ENCODE data around the gene PIR.

Gene PIR

DNA sequence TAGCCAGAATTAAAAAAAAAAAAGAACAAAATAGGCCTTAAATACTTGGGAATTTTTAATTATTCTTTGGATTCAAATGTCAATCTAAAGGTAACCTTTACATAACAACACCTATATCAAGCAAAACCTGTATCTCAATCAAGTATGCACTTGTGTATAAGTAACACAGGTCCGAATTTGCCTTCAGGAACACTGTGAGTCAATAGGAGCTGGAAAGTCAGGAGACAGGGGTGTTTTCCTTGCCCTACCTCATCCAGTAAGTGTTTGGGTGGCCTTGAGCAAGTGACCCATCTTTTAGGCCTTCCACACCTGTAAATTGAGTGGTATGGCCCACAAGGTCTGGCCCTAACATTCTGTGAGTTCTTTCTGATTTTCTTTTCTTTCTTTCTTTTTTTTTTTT lies 68.1 kb downstream of the PIR start:
- in situ Hi-C loops (cut with MboI; ENCODE audit: low sequenced_read_pairs), result no loop called here

GRCh38 chrX:15418707-15419181 lies 74.4 kb downstream of the PIR start:
- in situ Hi-C loops (cut with MboI; ENCODE audit: low sequenced_read_pairs), result no loop called here

DNA sequence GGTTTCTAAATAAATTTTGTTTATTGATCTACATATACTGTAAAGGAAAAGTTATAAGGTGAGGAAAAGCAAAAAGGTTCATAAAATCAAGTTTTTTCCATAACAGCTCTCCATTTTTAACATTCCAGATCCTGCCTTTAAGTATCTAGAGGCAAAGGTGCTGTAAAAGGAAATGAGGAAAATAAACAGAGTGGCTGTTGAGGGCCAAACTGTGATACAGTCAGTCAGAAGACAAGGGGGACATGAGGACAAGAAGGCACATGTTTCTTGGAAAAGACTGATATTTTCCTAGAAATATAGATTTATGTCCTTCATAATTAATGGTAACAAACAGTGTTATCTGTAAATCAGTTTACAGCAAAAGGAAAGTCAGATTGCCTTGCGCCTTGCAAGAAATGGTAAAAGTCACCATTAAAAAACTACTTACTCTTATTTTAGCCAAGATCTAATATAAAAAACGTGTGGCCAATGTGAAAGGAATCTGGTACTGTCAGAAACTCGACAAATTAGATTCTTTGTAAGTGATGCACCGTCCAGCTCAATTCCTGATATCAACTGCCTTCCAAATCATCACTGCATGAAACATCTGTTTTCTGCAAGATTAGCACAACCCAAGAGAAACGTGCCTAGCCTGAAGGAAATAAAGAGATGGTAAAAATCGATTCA lies 75.0 kb downstream of the PIR start:
- in situ Hi-C loops (cut with MboI; ENCODE audit: low sequenced_read_pairs), result no loop called here

DNA sequence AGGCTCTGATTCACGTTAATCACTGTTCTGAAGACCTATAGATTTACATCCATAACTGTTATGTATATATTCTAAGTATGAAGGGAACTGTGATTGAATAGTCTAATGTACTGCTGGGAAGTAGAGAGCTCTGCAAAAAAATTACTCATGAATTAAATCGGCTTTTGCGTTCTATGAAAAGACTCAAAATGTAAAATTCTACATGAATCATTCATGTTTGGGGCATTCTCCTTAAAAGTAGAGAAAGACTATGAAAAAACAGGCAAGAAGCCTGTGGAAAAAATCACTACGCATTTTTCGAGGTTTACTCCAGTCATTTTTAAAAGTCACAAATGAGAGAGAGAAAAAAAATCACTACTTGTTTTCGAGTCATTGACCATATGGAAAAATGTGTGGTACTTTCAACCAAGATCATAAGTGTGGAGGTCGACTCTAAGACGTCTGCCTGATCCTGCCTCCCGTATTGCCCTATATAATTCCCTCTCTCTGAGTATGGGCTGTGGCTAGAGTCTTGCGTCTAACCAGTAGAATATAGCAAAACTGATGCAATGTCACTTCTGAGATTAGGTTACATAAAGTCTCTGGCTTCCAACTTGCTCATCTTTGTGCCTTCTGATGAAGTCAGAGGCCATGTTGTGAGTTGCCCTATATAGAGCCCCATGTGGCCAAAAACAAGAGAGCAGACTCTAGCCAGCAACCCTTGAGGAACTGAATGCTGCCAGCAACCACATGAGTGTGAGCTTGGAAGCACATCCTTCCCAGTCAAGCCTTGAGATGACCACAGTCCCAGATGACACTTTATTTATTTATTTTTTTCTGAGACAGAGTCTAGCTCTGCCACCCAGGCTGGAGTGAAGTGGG lies 76.8 kb downstream of the PIR start:
- in situ Hi-C loops (cut with MboI; ENCODE audit: low sequenced_read_pairs), result no loop called here

GRCh38 chrX:15413101-15413500 lies 80.0 kb downstream of the PIR start:
- in situ Hi-C loops (cut with MboI; ENCODE audit: low sequenced_read_pairs), result no loop called here

- in situ Hi-C loops (cut with MboI; ENCODE audit: low sequenced_read_pairs), result no loop called here
Observed at GRCh38 chrX:15410947-15411346, 82.2 kb downstream of the PIR start.

DNA sequence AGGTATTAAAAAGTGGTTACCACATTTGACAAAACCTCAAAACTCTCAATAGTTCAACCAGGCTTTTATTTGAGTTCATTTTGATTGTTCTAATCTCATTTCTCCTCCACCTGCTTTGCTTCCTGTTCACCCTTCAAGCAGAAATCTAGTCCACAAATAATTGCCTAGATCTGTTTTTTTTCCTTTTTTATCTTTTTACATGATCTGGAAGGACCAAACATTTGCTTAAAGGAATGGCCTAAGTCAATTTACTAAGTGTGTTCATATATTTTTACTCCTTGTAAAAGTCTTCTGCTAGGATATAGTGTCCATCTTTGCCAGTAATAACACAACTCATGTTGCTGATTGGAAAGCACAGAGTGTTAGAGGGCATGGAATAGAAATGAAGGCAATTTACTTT lies 82.7 kb downstream of the PIR start:
- in situ Hi-C loops (cut with MboI; ENCODE audit: low sequenced_read_pairs), result no loop called here

- in situ Hi-C loops (cut with MboI; ENCODE audit: low sequenced_read_pairs), result no loop called here
Observed at GRCh38 chrX:15405846-15406245, 87.3 kb downstream of the PIR start.

- in situ Hi-C loops (cut with MboI; ENCODE audit: low sequenced_read_pairs), result no loop called here
Observed at GRCh38 chrX:15404401-15405096, 88.6 kb downstream of the PIR start.

GRCh38 chrX:15401378-15401777 lies 91.8 kb downstream of the PIR start:
- in situ Hi-C loops (cut with MboI; ENCODE audit: low sequenced_read_pairs), result no loop called here

DNA sequence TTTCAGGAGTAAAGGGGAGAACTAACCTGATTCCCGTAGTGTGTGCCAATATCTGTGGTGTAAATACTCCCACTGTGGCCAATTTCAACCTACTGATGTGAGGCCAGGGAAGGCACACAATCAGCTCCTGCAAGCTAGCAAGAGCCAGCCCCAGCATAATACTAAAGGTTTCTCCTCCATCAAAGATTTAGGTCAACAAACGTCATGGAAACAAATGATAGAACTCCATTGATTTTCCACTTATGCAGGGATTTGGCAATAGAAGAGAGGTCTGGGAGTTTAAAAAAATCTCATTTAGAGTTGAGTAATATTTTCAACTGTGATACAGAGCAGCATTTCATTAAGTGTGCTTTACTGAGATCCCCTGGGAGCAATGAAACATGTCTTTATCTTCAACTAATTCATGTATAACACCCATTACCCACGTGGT lies 93.2 kb downstream of the PIR start:
- in situ Hi-C loops (cut with MboI; ENCODE audit: low sequenced_read_pairs), result no loop called here

GRCh38 chrX:15398874-15399273 lies 94.3 kb downstream of the PIR start:
- in situ Hi-C loops (cut with MboI; ENCODE audit: low sequenced_read_pairs), result no loop called here

- in situ Hi-C loops (cut with MboI; ENCODE audit: low sequenced_read_pairs), result no loop called here
Observed at GRCh38 chrX:15395789-15396188, 97.3 kb downstream of the PIR start.

DNA sequence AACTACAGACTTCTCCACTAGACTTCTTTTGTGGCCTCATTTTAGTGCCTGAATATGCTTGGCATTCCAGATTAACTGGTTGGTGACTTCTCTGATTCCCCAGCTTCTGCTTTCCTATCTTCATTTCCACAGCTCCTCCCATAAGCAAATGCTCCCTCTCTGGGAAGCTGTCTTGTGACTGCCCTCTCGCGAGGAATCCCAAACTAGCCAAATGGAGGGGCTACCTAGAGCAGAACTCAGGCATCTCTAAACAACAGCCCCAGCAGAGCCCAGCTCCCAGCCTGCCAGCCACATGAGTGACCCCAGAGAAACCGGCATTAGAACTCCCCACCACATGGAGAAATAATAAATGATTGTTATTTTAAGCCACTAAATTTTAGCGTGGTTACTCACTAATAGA lies 101.3 kb downstream of the PIR start:
- in situ Hi-C loops (cut with MboI; ENCODE audit: low sequenced_read_pairs), result no loop called here

DNA sequence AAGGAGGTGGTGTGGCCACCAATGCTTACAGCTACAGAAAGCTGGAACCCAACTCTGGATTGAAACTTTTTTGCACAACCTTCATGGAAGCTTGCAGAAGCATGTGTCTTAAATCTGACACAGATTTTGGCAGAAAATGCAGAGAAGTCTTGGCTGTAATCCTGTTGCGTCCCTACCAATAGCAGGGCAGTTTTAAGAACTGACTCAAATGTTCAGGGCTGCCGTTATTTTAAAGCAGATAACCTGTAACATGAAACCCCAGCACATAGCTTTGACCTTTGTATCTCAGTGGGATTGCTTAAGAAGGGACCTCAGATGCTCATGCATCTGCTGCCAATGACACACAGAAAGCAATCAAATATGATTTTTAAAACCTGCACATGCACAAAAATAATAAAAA lies 108.8 kb downstream of the PIR start, which contains the start of gene VEGFD:
TSS of gene VEGFD (minus strand) at position 110 of the 400 bp plus-strand sequence. CDS start 467 bp downstream, outside the sequence.
- in situ Hi-C loops (cut with MboI; ENCODE audit: low sequenced_read_pairs), result no loop called here

- in situ Hi-C loops (cut with MboI; ENCODE audit: low sequenced_read_pairs), result no loop called here
Observed at GRCh38 chrX:15382813-15383212, 110.3 kb downstream of the PIR start.

DNA sequence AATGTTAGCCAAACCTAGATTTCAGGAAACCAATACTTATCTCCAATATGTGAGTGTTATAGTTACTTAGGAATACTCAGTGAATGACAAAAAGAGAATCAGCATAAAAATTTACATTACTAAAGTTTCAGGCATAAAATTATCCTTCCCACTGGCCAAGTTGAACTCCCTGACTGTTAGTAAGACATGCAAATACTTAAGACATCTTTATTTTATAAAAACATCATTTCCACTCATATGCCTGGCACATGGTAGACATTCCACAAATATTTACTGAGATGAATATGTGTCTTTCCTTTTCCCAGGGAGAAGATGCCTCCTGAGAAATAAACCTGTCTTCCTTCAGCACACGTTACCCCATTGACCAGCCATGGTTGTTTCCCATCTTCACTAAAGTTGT lies 116.2 kb downstream of the PIR start:
- in situ Hi-C loops (cut with MboI; ENCODE audit: low sequenced_read_pairs), result no loop called here

DNA sequence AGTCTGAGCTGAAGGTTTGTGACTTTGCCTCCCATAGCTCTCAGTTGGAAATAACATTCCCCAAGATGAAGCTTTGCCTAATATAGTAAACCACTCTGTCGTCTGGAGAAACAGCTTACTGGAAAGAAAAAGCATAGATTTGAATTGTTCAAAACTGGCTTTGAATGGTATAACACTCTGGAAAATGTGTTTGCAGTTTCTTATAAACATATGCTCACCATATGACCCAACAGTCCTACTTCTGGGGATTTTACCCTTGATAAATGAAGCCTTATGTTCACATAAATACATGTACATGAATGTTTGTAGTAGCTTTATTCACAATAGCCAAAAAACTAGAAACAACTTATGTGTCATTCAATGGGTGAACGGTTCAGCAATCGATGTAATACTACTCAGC lies 119.2 kb downstream of the PIR start:
- in situ Hi-C loops (cut with MboI; ENCODE audit: low sequenced_read_pairs), result loop anchor here (25.0 kb wide), 1 partner anchor 88 kb away; no protein-coding TSS in a partner anchor

DNA sequence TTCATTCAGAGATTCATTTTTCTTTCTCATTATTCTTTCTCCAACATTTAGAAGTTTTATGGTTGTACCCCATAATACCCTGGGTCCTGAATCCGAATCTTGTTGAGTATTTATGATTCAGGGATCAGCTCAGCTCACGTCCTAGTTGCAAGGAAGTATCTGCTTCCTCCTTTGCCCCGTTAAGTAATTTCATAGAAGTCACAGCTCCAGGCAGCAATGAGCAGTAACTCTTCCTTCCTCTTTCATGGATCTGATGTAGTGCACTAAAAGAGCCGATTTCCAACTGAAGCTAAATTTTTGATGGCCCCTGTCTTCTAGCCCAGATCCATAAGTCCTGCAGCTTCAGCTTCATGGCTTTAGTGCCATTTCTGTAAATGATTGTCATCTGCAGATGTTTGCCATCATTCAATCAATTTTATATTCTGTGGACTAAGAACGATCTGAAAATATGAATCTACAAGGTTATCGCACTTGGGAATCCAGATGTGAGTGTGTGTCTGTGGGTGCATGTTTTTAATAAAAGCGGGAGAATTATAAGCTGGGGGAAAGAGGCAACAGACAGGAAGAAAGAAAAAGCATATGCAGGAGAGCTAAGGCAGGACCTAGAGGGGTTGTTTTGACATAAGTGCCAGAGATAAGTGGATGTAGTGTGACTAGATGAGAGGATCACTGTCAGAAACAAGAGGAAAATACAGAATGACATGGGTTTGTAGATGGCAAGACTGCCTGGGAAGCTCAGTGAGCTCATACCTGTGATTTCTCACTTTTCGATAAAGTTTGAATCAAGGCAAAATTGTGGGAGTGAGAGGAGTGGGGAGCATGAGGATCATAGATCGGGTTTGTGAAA lies 126.4 kb downstream of the PIR start:
- in situ Hi-C loops (cut with MboI; ENCODE audit: low sequenced_read_pairs), result loop anchor here (25.0 kb wide), 1 partner anchor 96 kb away; no protein-coding TSS in a partner anchor

DNA sequence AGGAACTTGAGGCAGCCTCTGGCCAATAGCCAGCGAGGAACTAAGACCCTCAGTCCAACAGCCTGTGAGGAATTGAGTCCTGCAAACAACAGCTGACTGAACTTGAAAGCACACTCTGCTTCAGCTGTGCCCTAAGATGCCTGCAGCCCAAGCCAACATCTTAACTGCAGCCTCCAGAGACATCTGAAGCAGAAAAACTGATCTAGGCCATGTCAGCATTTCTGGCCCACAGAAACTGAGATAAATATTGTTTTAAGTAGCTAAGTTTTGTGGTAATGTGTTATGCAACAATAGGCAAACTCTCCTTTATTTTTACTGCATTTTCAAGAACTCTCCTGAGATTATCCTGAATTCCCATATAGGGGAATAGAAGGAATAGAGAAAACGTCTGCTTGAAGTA lies 133.4 kb downstream of the PIR start:
- in situ Hi-C loops (cut with MboI; ENCODE audit: low sequenced_read_pairs), result loop anchor here (25.0 kb wide), 1 partner anchor 103 kb away; no protein-coding TSS in a partner anchor
